Common myeloid progenitor, CD34-positive (primary cell): ENCODE results near the gene DISP2.

Experiments used
- CTCF ChIA-PET: fragments of 350-600 bp; sonication (Branson Sonifier 250); formaldehyde crosslinking; loops from one replicate; lab custom pipeline; 2021; ENCODE audit warnings: antibody characterized with exemption; lab: Charles Lee
- POLR2A ChIA-PET: fragments of 350-600 bp; sonication (Branson Sonifier 250); formaldehyde crosslinking; loops from one replicate; lab custom pipeline; 2021; ENCODE audit warnings: antibody characterized with exemption; lab: Charles Lee
- DNase-seq, 3 donors: peaks; one replicate each; pipeline versions ENCODE4 v3.0.0 to v3.0.0-alpha.2; 2013
- H3K27ac ChIP-seq, 2 experiments: 1 replicate in 1 of 2; 2 replicates in 1 of 2; pipeline ENCODE4 v1.7.0; 2013; ENCODE audit warnings: inconsistent platforms in 2 of 2, low read length in 2 of 2, mild to moderate bottlenecking in 2 of 2, low read depth in 1 of 2, moderate library complexity in 1 of 2; ENCODE audit not compliant: severe bottlenecking in 2 of 2, insufficient read depth in 1 of 2, poor library complexity in 1 of 2
- H3K27me3 ChIP-seq, 5 experiments: replicated peaks in 2 of 5; 1 replicate in 3 of 5; 2 replicates in 2 of 5; pipeline versions ENCODE4 v1.6.1 to v1.7.0; 2013; ENCODE audit warnings: low read length in 4 of 5, mild to moderate bottlenecking in 2 of 5, moderate library complexity in 2 of 5, inconsistent platforms in 1 of 5; ENCODE audit not compliant: insufficient read depth in 5 of 5, control insufficient read depth in 4 of 5
- H3K36me3 ChIP-seq, 4 experiments: 1 replicate in 2 of 4; 2 replicates in 2 of 4; pipeline versions ENCODE4 v1.6.1 to v1.7.0; 2013; ENCODE audit warnings: low read length in 3 of 4, control low read depth in 1 of 4, mild to moderate bottlenecking in 1 of 4; ENCODE audit not compliant: control insufficient read depth in 4 of 4, insufficient read depth in 4 of 4
- H3K4me1 ChIP-seq, 4 experiments: 1 replicate in 3 of 4; 2 replicates in 1 of 4; pipeline versions ENCODE4 v1.6.1 to v1.7.1; 2013; ENCODE audit warnings: low read length in 3 of 4, mild to moderate bottlenecking in 3 of 4, control low read depth in 1 of 4, inconsistent platforms in 1 of 4, moderate library complexity in 1 of 4; ENCODE audit not compliant: control insufficient read depth in 4 of 4, insufficient read depth in 4 of 4; ENCODE audit errors: control extremely low read depth in 1 of 4
- H3K4me3 ChIP-seq, 7 experiments: 1 replicate in 4 of 7; 2 replicates in 3 of 7; pipeline versions ENCODE4 v1.5.1 to v1.7.0; 2013; ENCODE audit warnings: mild to moderate bottlenecking in 7 of 7, low read length in 6 of 7, moderate library complexity in 6 of 7, inconsistent platforms in 2 of 7, low read depth in 2 of 7, control low read depth in 1 of 7; ENCODE audit not compliant: insufficient read depth in 4 of 7, control insufficient read depth in 1 of 7; ENCODE audit errors: extremely low read depth in 1 of 7
- H3K9me3 ChIP-seq, 5 experiments: 1 replicate in 4 of 5; 2 replicates in 1 of 5; pipeline versions ENCODE4 v1.6.1 to v1.7.1; 2013; ENCODE audit warnings: low read length in 4 of 5, mild to moderate bottlenecking in 2 of 5, inconsistent platforms in 1 of 5, low read depth in 1 of 5, moderate library complexity in 1 of 5; ENCODE audit not compliant: control insufficient read depth in 4 of 5, insufficient read depth in 2 of 5; ENCODE audit errors: control extremely low read depth in 1 of 5
- WGBS: methylation state at CpG from one replicate; pipeline ENCODE4 v1.1.5; 2013; ENCODE audit not compliant: insufficient coverage; 5-methylcytosine and 5-hydroxymethylcytosine counted together

Gene DISP2

GRCh38 chr15:40322531-40323238 lies 35.3 kb upstream of the DISP2 start:
- Histone ChIP-seq H3K27me3 (no peaks in the 10 kb centered on the region), H3K36me3 (peaks cover 0 to 20% (median under 1%) of the 10 kb centered on the region in 4 experiments), H3K27ac (no peak overlapping the region), H3K4me3 (peak overlapping the region in 4 of 7 experiments; percentile 26 to 84 (median 81)), H3K9me3 (no peaks in the 10 kb centered on the region), H3K4me1 (peaks cover 25 to 57% (median 52%) of the 10 kb centered on the region in 4 experiments)
- CTCF ChIA-PET, result interaction anchor here (0.8 to 24.3 kb wide), 11 partner anchors 12 to 103 kb away, joined by 3 to 1099 read pairs (median 6); partner anchors contain the start of genes ANKRD63, CCDC9B, IVD and PLCB2
- POLR2A ChIA-PET, result interaction anchor here (0.6 to 2.9 kb wide), 7 partner anchors 8 to 40 kb away, joined by 3 to 27 read pairs (median 4); no protein-coding TSS in a partner anchor
- DNase-seq, result peak in 1 of 3 donors; percentile 26
- WGBS, result 75% methylated on average over 21 of the region's 26 CpGs

- peaks cover 0 to 20% (median 2%) of the 10 kb centered on the region in 4 experiments for H3K36me3 ChIP-seq
- CTCF ChIA-PET, result interaction anchor here (0.9 to 24.3 kb wide), 10 partner anchors 12 to 100 kb away, joined by 3 to 1099 read pairs (median 8); partner anchors contain the start of genes ANKRD63, CCDC9B, IVD and PLCB2
These were observed 34.6 kb upstream of the DISP2 start, which contains the start of gene INAFM2 for GRCh38 chr15:40323239-40323952. TSS of gene INAFM2 (plus strand) at chr15:40323692. CDS start at chr15:40324056, 364 bp downstream.

GRCh38 chr15:40323953-40324937 lies 33.8 kb upstream of the DISP2 start:
- Histone ChIP-seq H3K27me3 (no peaks in the 10 kb centered on the region), H3K4me1 (peaks cover 39 to 72% (median 67%) of the 10 kb centered on the region in 4 experiments), H3K4me3 (peak overlapping the region; percentile 41 to 84 (median 81)), H3K9me3 (no peaks in the 10 kb centered on the region), H3K27ac (peak overlapping the region in 1 of 2 experiments; percentile 59), H3K36me3 (peaks cover 0 to 20% (median 2%) of the 10 kb centered on the region in 4 experiments)
- POLR2A ChIA-PET, result interaction anchor here (1.5 to 2.9 kb wide), 4 partner anchors 10 to 13 kb away, joined by 11 to 33 read pairs (median 24); no protein-coding TSS in a partner anchor
- peak in 2 of 3 donors; percentile 49 to 56 for DNase-seq
- CTCF ChIA-PET, result interaction anchor here (1.3 to 26.5 kb wide), 7 partner anchors 12 to 94 kb away, joined by 4 to 1099 read pairs (median 174); partner anchors contain the start of genes ANKRD63, CCDC9B, INAFM2 and PLCB2
- under 1% methylated on average over 82 of the region's 101 CpGs for WGBS

More at GRCh38 chr15:40323239-40323952, 34.6 kb upstream of the DISP2 start, which contains the start of gene INAFM2:
- peaks cover 32 to 64% (median 59%) of the 10 kb centered on the region in 4 experiments for H3K4me1 ChIP-seq
- H3K27me3 ChIP-seq, result no peaks in the 10 kb centered on the region
- POLR2A ChIA-PET, result interaction anchor here (0.6 to 2.9 kb wide), 7 partner anchors 9 to 40 kb away, joined by 3 to 27 read pairs (median 4); no protein-coding TSS in a partner anchor
- peak within 1 kb of the TSS; percentile 41 to 84 (median 81) for H3K4me3 ChIP-seq
- peak; percentile 96 to 98 (median 98) for DNase-seq
- H3K9me3 ChIP-seq, result no peaks in the 10 kb centered on the region
- H3K27ac ChIP-seq, result peak within 1 kb of the TSS in 1 of 2 experiments; percentile 59
- 0% methylated on average over 55 of the region's 103 CpGs for WGBS

GRCh38 chr15:40325188-40325587 lies 32.8 kb upstream of the DISP2 start:
- CTCF ChIA-PET, result interaction anchor here (1.2 to 26.5 kb wide), 6 partner anchors 12 to 97 kb away, joined by 4 to 1099 read pairs (median 8); partner anchors contain the start of genes ANKRD63, CCDC9B, INAFM2 and PLCB2
- no peak for DNase-seq
- peaks cover 47 to 82% (median 77%) of the 10 kb centered on the region in 4 experiments for H3K4me1 ChIP-seq
- H3K9me3 ChIP-seq, result no peaks in the 10 kb centered on the region
- H3K27ac ChIP-seq, result peak overlapping the region in 1 of 2 experiments; percentile 59
- H3K27me3 ChIP-seq, result no peaks in the 10 kb centered on the region
- H3K4me3 ChIP-seq, result peak overlapping the region in 6 of 7 experiments; percentile 68 to 84 (median 81)
- POLR2A ChIA-PET, result interaction anchor here (1.7 to 2.0 kb wide), 2 partner anchors 9 to 12 kb away, joined by 11 to 33 read pairs; no protein-coding TSS in a partner anchor
- WGBS, result 83% methylated on average over 1 of the region's 2 CpGs
- peaks cover 0 to 26% (median 2%) of the 10 kb centered on the region in 4 experiments for H3K36me3 ChIP-seq

- Histone ChIP-seq H3K36me3 (peaks cover 0 to 26% (median 2%) of the 10 kb centered on the region in 4 experiments), H3K4me1 (peaks cover 49 to 87% (median 81%) of the 10 kb centered on the region in 4 experiments), H3K27ac (no peak overlapping the region), H3K27me3 (no peaks in the 10 kb centered on the region), H3K9me3 (no peaks in the 10 kb centered on the region), H3K4me3 (peak overlapping the region in 6 of 7 experiments; percentile 68 to 84 (median 81))
- ChIA-PET CTCF (interaction anchor here (1.2 to 26.5 kb wide), 6 partner anchors 12 to 96 kb away, joined by 4 to 1099 read pairs (median 8); partner anchors contain the start of genes ANKRD63, CCDC9B, INAFM2 and PLCB2), POLR2A (interaction anchor here (0.6 to 2.0 kb wide), 5 partner anchors 9 to 83 kb away, joined by 3 to 33 read pairs (median 4); no protein-coding TSS in a partner anchor)
- WGBS, result 100% methylated on average over 1 of the region's 2 CpGs
- peak in 2 of 3 donors; percentile 33 to 37 for DNase-seq
These were observed 32.3 kb upstream of the DISP2 start for GRCh38 chr15:40325700-40326099.
